Measurements from ENCODE around the gene TYROBP.
"Not testable (repeated sequence)": the region's sequence is repeated elsewhere in the genome, so short reads cannot be mapped to it uniquely, and the experiment has no call there.

Gene TYROBP

DNA sequence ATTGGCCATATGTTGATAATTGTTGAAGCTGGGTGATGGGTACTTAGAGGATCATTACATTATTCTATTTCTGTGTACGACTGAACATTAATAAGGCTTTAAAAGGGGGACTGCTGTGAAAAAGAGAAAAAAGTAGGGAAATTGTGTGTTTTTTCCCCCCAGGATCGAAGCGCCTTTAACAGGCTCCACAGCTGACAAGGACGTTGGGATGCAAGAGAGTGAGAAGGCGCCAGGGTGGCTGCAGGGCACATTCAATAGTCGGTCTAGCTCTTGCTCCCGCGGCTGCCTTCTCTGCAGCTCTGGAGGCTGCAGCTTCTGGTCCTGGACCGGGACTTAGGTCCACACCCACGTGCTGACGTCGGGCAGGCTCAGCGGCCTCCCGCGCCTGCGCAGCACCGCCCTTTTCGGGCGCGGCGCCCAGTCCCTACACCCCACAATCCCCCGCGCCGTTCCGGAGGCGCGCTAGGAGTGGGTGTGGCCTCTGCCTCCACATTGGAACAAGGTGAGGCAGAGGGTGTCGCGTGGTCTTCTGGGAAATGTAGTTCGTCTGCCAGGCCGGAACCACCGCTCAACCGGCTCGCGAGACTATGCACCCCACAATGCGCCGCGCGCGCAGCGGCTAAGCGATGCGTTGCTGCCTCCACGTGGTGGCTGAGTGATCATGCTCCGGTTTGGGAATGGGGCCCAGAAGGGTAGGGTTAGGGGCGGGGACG is 23.2 kb upstream of the TYROBP start:
- DNase-seq = peak; percentile 99

DNA sequence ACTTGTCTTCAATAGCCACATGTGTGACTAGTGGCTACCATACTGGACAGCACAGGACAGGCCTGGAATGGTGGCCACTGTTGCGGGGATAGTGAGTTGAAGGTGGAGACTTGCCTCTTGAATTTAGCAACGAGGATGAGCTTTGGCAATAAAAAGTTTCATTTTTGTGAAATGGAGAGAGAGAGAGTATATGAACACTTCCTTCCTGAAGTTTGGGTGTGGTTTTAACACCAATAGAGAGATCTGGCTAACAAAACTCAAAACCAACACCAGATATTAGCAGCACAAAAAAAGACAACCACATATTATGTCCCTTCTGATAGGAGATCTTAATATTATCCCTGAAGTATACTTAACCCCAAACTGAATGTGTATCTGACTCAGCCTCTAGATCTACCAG is 21.8 kb upstream of the TYROBP start:
- no peak for DNase-seq

DNA sequence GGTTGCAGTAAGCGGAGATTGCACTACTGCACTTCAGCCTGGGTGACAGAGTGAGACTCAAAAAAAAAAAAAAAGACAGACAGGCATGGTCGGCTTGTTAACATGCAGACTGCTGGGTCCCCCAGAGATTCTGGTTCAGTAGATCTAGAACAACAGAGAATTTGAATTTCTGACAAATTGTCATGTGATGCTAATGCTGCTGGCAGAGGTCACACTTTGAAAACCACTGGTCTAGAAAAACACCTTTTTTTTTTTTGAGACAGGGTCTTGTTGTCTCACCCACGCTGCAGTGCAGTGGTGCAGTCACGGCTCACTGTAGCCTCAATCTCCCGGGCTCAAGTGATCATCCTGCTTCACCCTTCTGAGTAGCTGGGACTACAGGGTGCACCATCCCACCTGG is 20.4 kb upstream of the TYROBP start:
- DNase-seq = no peak

DNA sequence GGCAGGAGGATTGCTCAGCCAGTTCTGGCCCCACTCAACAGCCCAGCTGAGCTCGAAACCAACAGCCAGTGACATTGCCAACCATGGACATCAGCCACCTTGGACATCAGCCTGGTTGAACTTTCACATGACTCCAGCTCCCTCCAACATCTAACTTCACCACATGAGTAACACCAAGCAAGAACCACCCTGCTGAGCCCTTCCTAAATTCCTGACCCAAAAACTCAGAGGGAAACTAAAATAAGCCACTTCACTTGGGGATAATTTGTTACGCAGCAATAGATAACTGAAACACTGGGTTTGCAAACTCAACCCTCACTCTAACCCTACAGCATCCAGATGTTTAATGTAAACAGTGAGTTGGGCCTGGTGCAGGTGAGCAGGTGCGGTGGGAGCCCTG is 17.4 kb upstream of the TYROBP start:
- DNase-seq = no peak

DNA sequence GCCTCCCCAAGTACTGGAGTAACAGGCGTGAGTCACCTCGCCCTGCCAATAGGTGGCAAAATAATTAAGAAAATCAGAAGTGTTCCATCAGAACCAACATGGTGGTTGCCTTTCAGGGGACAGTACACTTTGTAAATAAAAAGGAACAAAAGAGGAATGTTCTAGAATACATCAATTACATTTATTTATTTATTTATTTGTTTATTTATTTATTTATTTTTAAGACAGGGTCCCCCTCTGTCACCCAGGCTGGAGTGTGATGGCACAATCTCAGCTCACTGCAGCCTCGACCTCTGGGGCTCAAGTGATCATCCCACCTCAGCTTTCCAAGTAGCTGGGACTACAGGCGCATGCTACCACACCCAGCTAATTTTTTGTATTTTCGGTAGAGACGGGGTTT is 12.9 kb upstream of the TYROBP start:
- DNase-seq = no peak

DNA sequence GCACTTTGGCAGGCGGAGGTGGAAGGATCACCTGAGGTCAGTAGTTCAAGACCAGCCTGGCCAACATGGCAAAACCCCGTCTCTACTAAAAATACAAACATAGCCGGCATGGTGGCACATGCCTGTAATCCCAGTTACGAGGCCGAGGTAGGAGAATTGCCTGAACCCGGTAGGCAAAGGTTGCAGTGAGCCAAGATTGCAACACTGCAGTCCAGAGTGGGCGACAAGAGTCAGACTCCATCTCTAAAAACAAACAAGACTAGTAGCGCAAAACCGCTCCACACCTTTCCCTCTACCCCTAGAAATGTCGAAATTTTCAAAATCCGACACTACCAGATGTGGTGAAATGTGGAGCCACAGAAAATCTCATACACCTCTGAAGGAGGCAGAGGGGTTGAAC is 11.2 kb upstream of the TYROBP start:
- DNase-seq = no peak

DNA sequence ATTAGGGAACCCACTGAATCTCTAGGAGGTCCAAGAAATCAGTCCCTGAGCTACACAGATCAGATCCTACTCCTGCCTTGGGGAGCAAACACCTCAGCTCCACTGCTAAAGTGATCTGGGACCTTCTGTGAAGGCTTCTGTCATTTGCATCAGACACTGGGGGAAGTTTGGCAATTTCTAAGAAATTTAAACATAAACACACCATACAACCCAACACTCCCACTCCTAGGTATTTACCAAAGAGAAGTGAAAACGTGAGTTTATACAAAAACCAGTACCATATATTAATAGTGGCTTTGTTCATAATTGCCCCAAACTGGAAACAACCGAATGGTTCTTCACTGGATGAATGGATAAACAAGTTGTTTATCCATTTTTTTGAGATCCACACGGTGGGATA is 7.3 kb upstream of the TYROBP start:
- no peak for DNase-seq

DNA sequence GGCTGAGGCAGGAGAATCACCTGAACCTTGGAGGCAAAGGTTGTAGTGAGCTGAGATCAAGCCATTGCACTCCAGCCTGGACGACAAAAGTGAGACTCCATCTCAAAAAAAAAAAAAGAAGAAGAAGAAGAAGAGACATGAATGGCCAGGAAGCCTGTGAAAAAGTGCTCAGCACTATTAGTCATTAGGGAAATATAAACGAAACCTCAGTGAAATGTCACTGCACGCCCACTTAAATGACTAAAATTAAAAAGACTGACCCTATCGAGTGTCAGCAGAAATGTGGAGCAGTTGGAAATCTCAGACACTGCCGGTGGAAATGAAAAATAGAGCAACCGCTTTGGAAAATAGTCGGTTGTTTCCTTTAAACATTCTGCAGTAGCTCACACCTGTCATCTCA is 5.5 kb upstream of the TYROBP start:
- DNase-seq = no peak

DNA sequence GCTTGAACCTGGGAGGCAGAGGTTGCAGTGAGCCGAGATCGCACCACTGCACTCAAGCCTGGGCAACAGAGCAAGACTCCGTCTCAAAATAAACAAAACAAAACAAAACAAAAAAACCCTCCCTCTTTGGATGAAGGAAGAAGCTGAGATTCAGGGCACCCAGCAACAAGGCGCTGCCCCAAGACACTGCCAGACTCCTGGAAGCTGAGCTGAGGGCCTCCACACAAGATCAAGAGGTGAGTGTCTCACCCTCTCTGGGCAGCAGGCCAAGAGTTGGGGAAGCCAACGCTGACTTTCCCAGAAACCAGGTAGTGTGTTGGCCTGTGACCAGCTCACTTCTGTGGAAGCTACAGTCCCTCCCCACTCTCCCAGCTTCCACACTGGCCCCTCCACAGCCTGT is 3.7 kb upstream of the TYROBP start:
- DNase-seq = no peak

DNA sequence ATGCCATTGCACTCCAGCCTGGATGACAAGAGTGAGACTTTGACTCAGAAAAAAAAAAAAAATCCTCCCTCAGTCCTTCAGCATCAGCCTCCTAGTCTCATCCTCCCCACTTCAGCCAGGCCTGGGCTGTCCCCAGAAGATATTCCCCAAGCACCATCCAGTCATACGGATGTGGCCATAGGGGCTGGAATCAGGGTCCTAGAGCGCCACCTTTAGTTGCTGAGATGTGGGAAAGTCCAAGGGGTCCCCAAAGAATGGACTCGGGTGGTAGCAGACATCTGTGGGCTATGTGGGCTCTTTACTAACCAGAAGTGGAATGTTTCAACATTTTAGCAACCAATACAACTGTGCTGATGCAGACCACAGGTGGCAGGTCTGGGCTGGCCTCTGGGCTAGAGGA is 3.1 kb upstream of the TYROBP start:
- DNase-seq = no peak

DNA sequence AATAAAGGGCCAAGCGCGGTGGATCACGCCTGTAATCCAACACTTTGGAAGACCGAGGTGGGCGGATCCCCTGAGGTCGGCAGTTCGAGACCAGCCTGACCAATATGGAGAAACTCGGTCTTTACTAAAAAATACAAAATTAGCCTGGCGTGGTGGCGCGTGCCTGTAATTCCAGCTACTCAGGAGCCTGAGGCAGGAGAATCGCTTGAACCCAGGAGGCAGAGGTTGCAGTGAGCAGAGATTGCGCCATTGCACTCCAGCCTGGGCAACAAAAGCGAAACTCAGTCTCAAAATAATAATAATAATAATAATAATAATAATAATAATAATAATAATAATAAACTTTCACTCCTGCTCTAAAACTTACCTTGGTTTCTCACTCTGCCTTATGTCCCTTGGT is 2.3 kb upstream of the TYROBP start:
- DNase-seq = not testable (repeated sequence)

DNA sequence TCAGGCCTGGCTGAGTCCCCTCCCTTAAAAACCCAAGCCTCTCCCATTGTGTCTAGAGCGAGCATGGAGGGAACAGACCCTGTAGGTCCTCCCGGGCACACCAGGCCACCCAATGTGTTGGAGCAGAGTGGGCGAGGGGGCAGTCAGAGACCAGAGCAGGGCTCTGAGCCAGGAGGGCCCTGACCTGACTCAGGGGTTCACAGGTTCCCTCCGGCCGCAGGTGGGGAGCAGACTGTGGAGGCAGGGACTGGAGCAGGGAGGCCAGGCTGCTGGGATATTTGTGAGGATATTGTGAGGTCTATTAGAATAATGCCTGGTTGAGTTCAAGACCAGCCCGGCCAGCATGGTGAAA is 1.6 kb upstream of the TYROBP start:
- no peak for DNase-seq

DNA sequence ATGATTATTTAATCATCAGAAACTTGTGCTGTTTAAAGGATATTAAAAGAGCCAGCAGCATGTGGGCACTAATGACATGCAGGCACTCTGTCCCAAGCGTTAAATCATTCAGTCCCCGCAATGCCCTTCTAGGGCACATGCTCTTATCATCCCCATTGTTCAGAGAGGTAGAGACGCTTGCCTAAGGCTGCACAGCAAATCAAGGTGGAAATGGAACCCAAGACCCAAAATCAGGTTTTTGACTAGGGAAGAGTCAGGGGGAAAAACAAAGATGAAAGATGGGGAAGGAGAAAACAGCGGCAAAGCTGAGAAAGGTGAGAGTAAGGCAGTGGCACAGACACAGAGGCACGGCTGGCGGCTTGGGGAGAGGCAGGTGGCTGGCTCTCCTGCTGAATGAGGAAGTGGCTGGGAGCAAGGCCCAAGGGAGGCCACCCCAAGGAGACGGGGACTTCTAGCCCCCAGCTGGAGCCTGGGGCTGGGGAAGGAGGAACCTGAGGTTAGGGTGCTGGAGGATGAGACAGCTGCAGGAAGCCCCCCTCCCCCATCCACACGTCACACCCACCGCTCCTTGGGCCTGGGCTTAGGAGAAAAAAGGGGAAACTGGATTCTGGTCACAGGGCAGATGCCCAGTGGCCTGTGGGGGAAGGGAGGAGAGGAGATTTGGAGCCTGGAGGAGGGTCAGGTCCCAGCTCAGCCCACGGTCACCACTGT is 1.0 kb upstream of the TYROBP start:
- no peak for DNase-seq

DNA sequence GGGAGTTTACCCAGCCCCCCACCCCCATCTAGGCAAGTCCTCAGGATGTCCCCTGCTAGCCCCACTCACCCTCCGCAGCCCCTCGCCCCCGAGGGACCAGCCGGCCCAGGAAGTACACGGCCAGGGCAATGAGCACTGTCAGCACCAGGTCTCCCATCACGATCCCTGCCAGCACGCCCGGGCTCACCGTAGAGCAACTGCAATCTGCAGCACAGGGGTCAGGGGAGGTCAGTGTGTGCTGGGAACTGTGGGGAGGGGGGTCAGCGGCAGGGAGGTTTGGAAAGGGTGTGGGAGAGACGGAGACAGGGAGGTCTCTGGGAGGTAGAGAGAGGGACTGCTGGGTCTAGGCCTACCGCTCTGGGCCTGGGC is 734 bp downstream of the TYROBP start:
- DNase-seq = no peak

DNA sequence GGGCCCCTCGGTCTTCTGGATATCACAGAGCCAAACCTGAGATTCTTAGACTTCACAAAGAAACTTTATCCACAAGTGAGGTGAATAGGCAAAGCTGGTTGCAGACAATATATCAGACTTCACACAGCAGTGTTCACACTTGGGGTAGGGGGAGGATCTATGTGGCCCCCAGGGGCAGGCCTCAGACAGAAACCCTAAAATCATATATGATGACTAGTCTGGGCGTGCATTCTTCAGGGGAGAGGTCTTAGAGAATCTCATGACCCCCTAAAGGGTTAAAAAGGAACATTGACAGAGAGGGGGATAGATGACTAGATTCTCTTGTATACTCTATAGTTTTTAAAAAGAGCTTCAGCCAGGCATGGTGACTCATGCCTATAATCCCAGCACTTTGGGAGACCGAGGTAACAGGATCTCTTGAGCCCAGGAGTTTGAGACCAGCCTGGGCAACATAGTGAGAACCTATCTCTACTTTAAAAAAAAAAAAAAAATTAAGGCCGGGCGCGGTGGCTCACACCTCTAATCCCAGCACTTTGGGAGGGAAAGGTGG is 2.8 kb downstream of the TYROBP start:
- DNase-seq = no peak

DNA sequence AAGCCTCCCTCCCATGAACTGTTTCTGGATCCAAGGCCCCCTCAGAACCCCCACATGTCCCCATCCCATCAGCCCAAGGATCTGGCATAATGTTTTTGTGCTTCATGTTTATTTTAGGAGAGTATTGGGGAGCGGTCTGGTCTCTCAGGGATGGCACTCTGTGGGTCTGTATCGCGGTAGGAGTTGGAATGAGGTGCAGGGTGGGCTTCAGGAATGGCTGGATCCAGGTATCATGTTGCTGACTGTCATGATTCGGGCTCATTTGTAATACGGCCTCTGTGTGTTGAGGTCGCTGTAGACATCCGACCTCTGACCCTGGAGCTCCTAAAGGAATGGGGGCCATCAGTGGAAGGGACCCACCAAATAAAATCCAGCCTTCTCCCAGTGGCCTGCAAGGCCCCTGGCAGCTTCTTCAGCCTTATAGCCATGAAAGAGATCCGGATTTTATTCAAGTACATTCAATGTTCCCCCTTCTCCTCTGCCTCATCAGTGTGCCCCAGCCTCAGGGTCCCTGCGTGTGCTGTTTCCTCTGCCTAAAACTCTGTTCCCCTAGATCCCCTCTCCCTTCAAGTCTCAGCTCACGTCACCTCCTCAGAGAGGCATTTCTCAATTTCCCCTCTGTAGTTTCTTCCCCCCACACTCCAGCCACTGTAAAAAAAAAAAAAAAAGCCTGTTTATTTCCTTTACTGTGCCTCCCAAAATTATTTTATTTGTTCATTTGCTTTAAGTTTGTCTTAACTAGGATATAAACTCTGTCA is 3.6 kb downstream of the TYROBP start:
- no peak for DNase-seq

DNA sequence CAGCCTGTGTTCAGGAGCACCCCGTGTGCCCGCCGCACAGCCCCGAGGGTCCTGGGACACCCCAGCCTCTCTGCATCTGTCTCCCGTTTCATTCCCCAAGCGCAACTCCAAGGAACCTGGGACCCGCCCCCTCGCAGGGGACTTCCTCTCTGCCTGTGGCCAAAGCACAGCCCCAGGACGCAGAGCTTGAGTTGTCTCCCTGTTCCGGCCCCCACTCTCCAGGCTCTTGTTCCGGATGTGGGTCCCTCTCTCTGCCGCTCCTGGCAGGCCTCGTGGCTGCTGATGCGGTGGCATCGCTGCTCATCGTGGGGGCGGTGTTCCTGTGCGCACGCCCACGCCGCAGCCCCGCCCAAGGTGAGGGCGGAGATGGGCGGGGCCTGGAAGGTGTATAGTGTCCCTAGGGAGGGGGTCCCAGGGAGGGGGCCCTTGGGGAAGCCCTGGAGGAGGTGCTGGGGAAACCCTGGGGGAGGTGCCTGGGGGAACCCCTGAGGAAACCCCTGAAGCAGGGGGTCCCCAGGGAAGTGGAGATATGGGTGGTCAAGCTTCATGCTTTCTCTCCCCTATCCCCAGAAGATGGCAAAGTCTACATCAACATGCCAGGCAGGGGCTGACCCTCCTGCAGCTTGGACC is 4.4 kb downstream of the TYROBP start:
- peak; percentile 84 for DNase-seq

DNA sequence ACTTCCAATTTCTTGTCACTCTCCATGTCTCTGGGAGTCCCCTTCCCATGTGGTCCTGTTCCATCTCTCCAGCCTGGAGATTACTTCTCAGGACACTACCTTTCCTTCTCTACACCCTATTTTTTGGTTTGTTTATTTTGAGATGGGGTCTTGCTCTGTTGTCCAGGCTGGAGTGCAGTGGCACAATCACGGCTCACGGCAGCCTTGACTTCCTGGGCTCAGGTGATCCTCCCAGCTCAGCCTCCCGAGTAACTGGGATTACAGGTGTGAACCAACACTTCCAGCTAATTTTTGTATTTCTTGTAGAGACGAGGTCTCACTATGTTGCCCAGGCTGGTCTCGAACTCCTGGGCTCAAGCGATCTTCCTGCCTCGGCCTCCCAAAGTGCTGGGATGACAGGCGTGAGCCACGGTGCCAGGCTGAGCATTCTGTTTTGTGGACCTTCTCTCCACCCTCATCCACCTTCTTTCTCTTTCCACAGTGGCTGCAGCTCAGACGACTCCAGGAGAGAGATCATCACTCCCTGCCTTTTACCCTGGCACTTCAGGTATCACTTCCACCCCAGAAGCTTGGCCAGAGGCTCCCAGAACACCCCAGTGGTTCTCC is 5.1 kb downstream of the TYROBP start:
- DNase-seq = no peak

DNA sequence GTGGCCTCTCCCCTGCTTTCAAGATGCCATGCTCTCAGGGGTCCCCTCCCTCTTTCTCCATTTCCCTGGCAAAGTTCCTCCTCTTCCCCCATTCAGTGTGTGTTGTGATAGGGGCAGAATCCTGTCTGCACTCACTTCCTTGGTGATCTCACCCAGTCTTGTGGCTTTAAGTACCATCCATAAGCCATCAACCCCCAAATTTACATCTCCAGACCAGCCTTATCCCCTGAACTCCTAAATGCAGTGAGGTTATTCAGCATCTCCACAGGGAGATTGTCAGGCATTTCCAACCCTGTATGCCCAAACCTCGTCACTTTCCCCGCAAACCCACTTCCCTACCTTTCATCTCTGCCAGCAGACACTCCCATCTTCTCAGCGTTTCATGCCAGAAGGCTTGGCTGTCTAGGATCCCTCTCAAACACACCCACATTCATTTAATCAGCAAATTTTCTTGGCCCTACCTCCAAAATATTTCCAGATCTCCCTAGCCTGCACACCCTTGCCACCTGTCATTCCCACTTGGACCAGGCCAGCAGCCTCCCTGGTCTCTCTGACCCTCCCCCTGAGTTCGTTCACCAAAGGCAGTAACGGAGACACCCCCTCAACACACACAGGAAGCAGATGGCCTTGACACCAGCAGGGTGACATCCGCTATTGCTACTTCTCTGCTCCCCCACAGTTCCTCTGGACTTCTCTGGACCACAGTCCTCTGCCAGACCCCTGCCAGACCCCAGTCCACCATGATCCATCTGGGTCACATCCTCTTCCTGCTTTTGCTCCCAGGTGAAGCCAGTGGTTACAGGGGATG is 6.0 kb downstream of the TYROBP start, which contains the start of gene HCST:
TSS of gene HCST (plus strand) at position 676 of the 808 bp plus-strand sequence. CDS start at position 741, 65 bp downstream.
- peak; percentile 40 for DNase-seq

DNA sequence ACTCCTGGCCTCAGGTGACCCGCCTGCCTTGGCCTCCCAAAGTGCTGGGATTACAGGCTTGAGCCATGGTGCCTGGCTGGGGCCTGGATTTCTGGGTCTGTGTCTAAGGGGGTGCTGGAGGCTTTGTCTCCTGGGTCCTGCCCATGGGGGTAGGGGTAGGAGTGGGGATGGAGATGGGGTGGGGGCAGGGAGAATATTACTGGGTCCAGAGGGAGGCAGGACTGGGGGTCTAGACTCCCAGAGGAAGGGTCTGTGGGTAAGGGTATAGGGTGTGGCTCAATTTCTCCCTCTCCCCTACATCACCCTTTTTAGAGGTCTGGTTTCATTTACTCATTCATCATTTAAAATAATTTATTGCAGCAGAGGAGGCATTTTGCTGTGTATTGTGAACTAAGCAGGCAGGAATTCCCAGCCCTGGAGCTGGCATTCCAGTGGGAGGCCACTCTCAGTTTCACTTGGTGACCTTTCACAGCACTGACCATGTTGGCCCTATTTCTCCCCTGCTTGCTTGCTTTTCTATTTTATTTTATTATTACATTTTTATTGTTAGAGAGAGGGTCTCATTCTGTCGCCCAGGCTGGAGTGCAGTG is 6.9 kb downstream of the TYROBP start:
- no peak for DNase-seq

DNA sequence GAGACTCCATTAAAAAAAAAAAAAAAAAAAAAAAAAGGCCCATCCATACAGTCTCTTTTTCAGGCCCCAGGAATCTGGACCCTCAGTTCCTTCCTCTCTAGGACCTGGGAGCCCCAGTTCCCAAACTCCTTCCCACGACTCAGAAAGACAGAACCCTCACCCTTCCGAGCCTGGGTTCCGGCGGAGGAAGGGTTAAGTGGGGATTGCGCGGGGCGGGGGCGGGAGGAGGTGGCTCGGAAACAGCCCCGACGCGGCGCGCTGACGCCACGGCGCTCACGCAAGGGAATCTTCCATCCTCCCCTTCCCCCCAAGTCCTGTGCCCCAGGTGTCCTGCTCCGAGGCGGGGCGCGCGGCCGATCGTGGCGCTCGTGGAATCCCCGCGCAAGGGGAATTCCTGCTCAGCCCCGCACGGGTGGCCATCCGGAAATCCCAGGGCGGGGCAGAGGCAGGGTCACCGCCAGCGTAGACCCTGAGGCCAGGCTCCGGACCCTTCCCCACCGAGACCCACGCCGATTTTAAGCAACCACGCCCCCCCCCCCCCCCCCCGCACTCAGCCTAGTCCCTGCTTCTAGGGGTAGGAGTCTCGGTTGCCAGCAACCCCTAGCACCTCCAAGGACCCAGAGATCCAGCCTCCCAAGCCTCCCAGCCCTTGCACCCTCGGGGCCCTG is 8.4 kb downstream of the TYROBP start:
- DNase-seq = peak; percentile 88
